ENCODE data around the gene PAFAH1B2. TPM values are rescaled to one million over a fixed set of nuclear protein-coding genes. Genes with fewer than 3 reads are reported as not detected.

Gene PAFAH1B2
- total RNA-seq, 4 donors from 2014 or later: 25.8 to 52.3 (median 35.2) TPM

GRCh38 chr11:117175781-117176180 is 31.7 kb downstream of the PAFAH1B2 start:
- intact Hi-C loops (cut with DNase I; ENCODE audit: low total_unique reads): loop anchor here (10.0 kb wide), 1 partner anchor 149 kb away; the partner anchor contains the start of gene CEP164
- Histone ChIP-seq H3K9me3 (no peaks in the 10 kb centered on the region), H3K27ac (no peak overlapping the region), H3K4me3 (no peak overlapping the region), H3K36me3 (no peaks in the 10 kb centered on the region), H3K4me1 (peaks cover 43 to 51% of the 10 kb centered on the region in 2 donors), H3K27me3 (no peaks in the 10 kb centered on the region)
- in situ Hi-C loops (cut with MboI; ENCODE audit: low sequenced_read_pairs in 4 of 4): loop anchor here in 1 of 4 donors (5.0 kb wide), 1 partner anchor 52 kb away; no protein-coding TSS in a partner anchor
- TF ChIP-seq POLR2A (IDR thresholded peaks at IDR 0.05): no peak
- TF ChIP-seq CTCF (IDR thresholded peaks at IDR 0.05 in 4 of 5, conservative IDR thresholded peaks at IDR 0.05 in 1 of 5): no peak
- ATAC-seq: no peak
- DNase-seq: no peak

- Histone ChIP-seq H3K27ac (no peak overlapping the region), H3K36me3 (no peaks in the 10 kb centered on the region), H3K4me3 (no peak overlapping the region), H3K9me3 (no peaks in the 10 kb centered on the region), H3K27me3 (no peaks in the 10 kb centered on the region), H3K4me1 (peaks cover 42 to 51% of the 10 kb centered on the region in 2 donors)
- ATAC-seq (no peak), DNase-seq (no peak)
- TF ChIP-seq POLR2A (IDR thresholded peaks at IDR 0.05) (no peak), CTCF (IDR thresholded peaks at IDR 0.05 in 4 of 5, conservative IDR thresholded peaks at IDR 0.05 in 1 of 5) (no peak)
- in situ Hi-C loops (cut with MboI; ENCODE audit: low sequenced_read_pairs in 4 of 4): loop anchor here in 1 of 4 donors (5.0 kb wide), 1 partner anchor 51 kb away; no protein-coding TSS in a partner anchor
- intact Hi-C loops (cut with DNase I; ENCODE audit: low total_unique reads): loop anchor here (10.0 kb wide), 1 partner anchor 149 kb away; the partner anchor contains the start of gene CEP164
Measured at GRCh38 chr11:117176186-117176585, 32.1 kb downstream of the PAFAH1B2 start.

GRCh38 chr11:117177534-117178209 is 33.6 kb downstream of the PAFAH1B2 start:
- ATAC-seq: no peak

More at GRCh38 chr11:117177534-117178209, 33.6 kb downstream of the PAFAH1B2 start:
- Histone ChIP-seq H3K4me3 (peak overlapping the region; percentile 44 to 98 (median 67)), H3K27ac (peak overlapping the region; percentile 88 to 99 (median 89)), H3K9me3 (no peaks in the 10 kb centered on the region), H3K36me3 (peaks cover 0 to 10% of the 10 kb centered on the region in 2 donors), H3K4me1 (peaks cover 33 to 40% of the 10 kb centered on the region in 2 donors), H3K27me3 (no peaks in the 10 kb centered on the region)
- intact Hi-C loops (cut with DNase I; ENCODE audit: low total_unique reads) (loop anchor here (1.0 to 10.0 kb wide), 4 partner anchors 33 to 147 kb away; partner anchors contain the start of genes CEP164, PAFAH1B2, PCSK7 and RNF214), in situ Hi-C loops (cut with MboI; ENCODE audit: low sequenced_read_pairs in 4 of 4) (loop anchor here in 1 of 4 donors (5.0 kb wide), 1 partner anchor 50 kb away; no protein-coding TSS in a partner anchor)
- TF ChIP-seq CTCF (IDR thresholded peaks at IDR 0.05 in 4 of 5, conservative IDR thresholded peaks at IDR 0.05 in 1 of 5): no peak
- TF ChIP-seq POLR2A (IDR thresholded peaks at IDR 0.05): no peak
- DNase-seq: no peak
